HG03139 (cell line): Measurements from ENCODE around the gene NPHP1.
"Not testable (repeated sequence)": the region's sequence is repeated elsewhere in the genome, so short reads cannot be mapped to it uniquely, and the experiment has no call there.

Experiments used
- ATAC-seq: cut with Tn5 transposase; IDR thresholded peaks from one replicate; pipeline ENCODE4 v1.9.1; 2021; ENCODE audit not compliant: unreplicated experiment

NPHP1 gene

DNA sequence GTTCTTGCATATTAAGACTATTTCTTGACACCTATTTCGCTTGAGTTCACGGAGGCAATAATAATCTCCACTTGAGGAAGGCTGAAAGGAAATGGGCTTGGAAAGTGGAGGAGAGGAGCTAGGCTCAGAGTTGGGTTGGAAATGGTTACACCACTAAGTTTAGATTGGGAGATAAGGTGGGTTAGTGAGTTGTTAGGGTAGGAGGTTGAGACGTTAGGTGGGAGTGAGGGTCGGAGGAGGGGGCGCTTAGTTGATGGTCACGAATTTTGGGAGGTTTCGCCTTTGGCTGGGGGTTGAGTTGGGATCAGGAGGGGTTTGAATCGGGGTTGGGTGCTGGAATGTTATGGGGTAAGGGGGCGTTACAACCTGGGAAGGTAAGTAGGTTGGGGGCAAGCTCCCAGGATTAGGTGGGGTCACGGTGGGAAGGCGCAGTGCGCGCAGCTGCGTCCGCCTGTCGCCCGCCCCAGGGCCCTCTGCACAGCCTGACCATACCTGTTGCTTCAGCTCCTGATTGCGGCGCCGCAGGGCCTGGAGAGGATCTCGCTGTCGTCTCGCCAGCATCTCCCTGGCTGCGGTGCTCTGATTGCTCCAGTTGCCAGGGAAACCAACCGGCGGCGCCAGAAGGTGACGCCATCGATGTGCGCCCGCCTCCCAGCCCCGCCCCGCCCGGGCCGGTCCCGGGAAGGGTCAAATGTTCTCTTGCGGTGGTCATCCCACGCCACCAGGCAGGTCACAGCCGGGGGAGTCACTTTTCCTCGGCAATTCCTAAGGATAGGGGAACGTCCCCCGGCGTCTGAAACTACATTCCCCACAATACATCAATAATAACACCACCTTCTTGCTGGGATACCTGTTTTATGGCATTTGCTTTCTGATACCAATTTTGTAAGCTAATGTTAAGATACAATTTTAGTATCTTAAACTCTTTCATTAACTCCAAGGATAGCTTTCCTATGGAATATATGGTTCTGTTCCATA is at the start of gene NPHP1:
Gene NPHP1, minus strand, starts transcription at position 606 of the 978 bp plus-strand sequence. Its CDS starts 45 bp downstream, at position 561.
- peak; percentile 92 for ATAC-seq

DNA sequence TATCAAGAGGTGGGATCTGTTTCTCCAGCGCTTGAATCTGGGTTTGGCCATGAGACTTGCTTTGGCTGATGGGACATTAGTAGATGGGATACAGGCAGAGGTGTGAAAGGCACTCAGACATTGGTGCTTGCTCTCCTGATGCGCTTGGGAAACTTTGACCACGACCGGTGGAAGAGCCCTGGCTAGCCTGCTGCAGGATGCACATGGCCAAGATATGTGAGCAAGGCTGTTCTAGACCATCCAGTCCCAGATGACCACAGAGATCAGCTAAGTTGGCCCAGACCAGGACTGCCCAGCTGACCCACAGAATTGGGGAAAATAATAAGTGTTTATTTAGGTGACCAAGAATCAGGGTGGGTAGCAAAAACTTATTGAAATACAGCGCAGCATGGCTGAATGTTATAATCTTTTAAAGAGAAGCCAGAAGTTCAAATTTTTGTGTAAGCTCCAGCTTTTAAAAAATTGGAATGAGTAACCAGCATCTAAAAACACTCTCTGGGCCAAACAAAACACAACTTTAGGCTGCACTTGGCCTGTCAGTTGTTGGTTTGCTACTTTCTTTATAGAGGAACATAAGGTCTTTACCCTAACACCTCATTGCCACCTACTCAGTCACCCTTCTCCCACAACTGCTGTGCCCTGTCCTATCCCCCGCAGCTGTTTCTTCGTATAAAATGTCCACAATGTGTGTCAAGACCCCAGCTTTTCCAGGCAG is 43.4 kb upstream of the NPHP1 start:
- not testable (repeated sequence) for ATAC-seq

GRCh38 chr2:110245488-110246435 is 40.9 kb upstream of the NPHP1 start:
- not testable (repeated sequence) for ATAC-seq

DNA sequence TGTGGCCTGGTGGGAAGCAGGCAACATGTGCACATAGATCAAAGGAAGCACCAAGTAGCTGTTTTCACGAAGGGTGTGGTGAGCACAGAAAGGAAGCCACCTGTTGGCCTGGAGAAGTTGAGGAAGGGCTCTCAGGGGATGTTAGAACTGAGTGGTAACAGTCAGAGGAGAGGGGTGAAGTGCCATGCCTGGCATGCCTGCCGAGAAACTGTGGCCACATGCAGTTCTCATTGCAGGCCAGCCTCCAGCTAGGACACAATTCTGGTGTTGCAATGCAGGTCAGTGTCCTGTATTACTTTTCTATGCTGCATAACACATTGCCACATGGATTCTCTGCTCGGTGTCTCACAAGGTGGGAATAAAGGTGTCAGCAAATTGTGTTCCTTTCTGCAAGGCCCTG is 38.5 kb upstream of the NPHP1 start:
- ATAC-seq: not testable (repeated sequence)

DNA sequence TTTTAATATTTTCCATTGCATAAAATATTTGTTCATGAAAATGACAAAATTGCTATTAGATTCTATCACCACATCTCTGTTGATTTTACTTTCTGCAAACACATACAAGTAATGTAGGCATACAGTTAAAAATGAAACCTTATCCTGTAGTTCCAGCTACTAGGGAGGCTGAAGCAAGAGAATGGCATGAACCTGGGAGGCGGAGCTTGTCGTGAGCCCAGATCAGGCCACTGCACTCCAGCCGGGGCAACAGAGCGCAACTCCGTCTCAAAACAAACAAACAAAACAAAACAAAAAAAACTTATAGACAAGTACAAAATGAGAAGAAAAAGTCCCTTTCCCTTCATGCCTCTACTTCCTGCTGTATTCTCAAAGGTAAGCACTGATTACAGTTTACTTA is 29.7 kb upstream of the NPHP1 start:
- not testable (repeated sequence) for ATAC-seq

DNA sequence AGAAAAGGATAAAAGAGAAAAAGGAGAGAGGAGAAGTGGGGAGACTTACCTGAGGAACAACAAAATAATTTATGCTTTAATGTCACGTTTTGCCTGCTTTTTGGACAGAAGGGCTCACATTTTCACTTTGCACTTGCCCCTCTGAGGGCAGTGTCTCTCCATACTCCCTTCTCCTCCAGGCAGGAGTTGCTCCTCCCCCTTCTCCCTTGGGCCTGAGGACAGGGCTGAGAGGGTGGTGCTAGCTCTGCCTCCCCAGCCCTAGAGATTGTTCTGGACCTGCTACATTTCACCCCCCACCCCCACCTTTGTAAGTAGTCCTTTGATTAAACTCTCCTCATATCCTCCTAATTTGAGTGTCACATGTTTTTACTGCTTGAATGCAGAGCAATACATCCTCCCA is 25.1 kb upstream of the NPHP1 start:
- ATAC-seq: not testable (repeated sequence)

- not testable (repeated sequence) for ATAC-seq
Observed at GRCh38 chr2:110222626-110223025, 17.8 kb upstream of the NPHP1 start.

- ATAC-seq: no peak
Observed at GRCh38 chr2:110221938-110222337, 17.1 kb upstream of the NPHP1 start.

- no peak for ATAC-seq
Observed at GRCh38 chr2:110220190-110220564, 15.4 kb upstream of the NPHP1 start.

- ATAC-seq: no peak
Observed at GRCh38 chr2:110219496-110220189, 14.8 kb upstream of the NPHP1 start.

- ATAC-seq: not testable (repeated sequence)
Observed at GRCh38 chr2:110218889-110219288, 14.1 kb upstream of the NPHP1 start.

GRCh38 chr2:110216803-110217202 is 12.0 kb upstream of the NPHP1 start:
- no peak for ATAC-seq

GRCh38 chr2:110216199-110216598 is 11.4 kb upstream of the NPHP1 start:
- no peak for ATAC-seq

DNA sequence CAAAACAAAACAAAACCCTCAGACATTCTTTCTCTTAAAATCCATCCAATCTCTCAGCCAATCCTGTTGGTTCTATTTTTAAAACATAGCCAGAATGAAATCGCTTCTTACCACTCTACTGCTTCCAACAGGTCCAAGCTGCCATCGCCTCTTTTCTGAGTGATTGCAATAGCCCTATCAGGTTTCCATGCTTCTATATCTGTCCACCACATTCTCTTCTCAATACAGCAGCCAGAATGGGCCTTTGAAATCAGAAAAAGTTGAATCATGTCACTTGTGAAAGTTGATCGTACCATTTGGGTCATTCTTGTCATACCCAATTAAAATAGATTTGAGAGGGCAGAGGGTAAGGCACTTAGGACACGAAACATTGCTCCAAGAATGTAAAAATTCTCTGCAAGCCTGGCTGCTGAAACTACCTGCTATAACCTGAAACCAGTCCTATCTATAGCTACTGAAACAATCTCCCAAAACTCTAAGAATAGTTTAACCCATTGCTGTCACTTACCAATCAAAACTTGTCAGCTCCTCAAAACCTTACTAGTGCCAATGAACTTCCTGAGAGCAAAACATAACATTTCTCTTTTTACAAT is 10.8 kb upstream of the NPHP1 start:
- ATAC-seq: no peak

- ATAC-seq: no peak
Observed at GRCh38 chr2:110215091-110215490, 10.3 kb upstream of the NPHP1 start.

DNA sequence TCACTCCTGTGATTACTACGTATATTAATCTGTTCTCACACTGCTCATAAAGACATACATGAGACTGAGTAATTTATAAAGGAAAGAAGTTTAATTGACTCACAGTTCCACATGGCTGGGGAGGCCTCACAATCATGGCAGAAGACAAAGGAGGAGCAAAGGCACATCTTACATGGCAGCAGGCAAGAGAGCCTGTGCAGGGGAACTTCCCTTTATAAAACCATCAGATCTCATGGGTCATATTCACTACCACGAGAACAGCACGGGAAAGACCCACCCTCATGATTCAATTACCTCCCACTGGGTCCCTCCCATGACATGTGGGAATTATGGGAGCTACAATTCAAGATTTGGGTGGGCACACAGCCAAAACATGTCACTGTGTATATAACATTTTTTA is 8.7 kb upstream of the NPHP1 start:
- ATAC-seq: not testable (repeated sequence)

DNA sequence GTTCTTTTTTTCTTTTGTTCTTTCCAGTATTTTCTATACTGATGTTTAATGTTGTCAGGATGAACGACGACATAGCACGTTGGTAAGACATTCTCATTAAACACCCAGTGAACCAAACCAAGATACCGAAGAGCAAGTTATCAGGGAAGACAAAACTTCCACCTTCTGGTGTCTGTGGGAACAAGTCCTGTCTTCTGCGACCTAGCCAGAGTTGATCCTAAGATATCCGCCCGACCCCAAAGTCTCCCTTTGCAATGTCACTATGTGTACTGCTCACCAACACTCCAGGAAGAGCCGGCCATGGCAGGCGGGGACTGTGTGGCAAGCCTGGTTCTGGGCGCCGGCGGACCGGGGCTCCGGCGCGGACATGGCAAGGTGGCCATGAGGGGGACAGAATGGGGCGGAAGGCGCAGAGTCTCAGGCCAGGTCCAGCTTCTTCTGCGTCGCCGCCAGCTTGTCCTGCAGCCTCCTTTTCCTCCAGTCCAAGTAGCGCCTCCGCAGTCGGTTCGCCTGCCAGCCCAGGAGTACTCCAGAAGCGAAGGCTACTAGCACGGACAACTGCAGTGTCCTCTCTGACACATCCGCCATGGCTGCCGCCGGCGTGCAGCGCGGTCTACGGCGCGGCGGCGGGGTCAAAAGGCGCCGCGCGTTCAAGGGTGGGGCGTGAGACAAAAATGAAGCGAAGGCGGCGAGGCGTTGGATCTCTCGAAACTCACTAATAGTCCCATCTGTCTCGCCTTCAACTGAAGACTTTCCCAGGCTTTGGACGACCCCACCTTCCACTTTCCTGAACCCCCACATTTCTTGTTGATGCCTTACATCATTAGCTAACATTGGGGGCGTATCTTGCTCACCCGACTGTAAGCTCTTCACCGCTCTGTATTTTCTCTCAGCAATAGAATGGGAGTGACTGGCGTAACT is 7.4 kb upstream of the NPHP1 start, which contains the start of gene MTLN:
Gene MTLN, minus strand, starts transcription at position 610 of the 921 bp plus-strand sequence. Its CDS starts 22 bp downstream, at position 588.
- ATAC-seq: peak; percentile 78

- no peak for ATAC-seq
Observed at GRCh38 chr2:110205660-110206455, 1.0 kb upstream of the NPHP1 start.
